Cardiac muscle cell (in vitro differentiated cells and primary cell): Measurements from ENCODE around the gene PSEN2. TPM values are rescaled to one million over a fixed set of nuclear protein-coding genes. Genes with fewer than 3 reads are reported as not detected.

Experiments used
- DNase-seq, 2 donors: peaks; one replicate each; pipeline versions ENCODE4 v3.0.0 to v3.0.0-alpha.2; 2010 to 2017; ENCODE audit warnings: low read depth in 1 of 2, low spot score in 1 of 2
- H3K27ac ChIP-seq: fragments of 200-600 bp; sonication (generic); 2 replicates; pipeline ENCODE4 v1.5.1; 2016
- H3K27me3 ChIP-seq: fragments of 200-600 bp; sonication (generic); 2 replicates; pipeline ENCODE4 v1.6.0; 2016; ENCODE audit warnings: control low read depth
- H3K36me3 ChIP-seq: fragments of 200-600 bp; sonication (generic); 2 replicates; pipeline ENCODE4 v1.5.1; 2016; ENCODE audit warnings: control low read depth
- H3K4me1 ChIP-seq: fragments of 200-600 bp; sonication (generic); 2 replicates; pipeline ENCODE4 v1.8.1; 2017; ENCODE audit warnings: low read depth, mild to moderate bottlenecking, mixed run types
- H3K4me3 ChIP-seq: fragments of 200-600 bp; sonication (generic); 2 replicates; pipeline ENCODE4 v1.5.1; 2016; ENCODE audit warnings: mild to moderate bottlenecking
- H3K9me3 ChIP-seq: fragments of 200-600 bp; sonication (generic); 2 replicates; pipeline ENCODE4 v1.5.1; 2017; ENCODE audit warnings: low read depth, mild to moderate bottlenecking, control low read depth
- polyA plus RNA-seq: library from polyadenylated mRNA; unstranded; fragments of >200 nt; fragmentation: Nextera tagmentation; extraction: Ambion mirVana; gene quantifications from 2 replicates; pipeline ENCODE4 v1.2.1, GENCODE V29; 2016
- total RNA-seq: library from RNA; depleted of rRNA; stranded (reverse); fragments of >200 nt; gene quantifications from 2 replicates; pipeline ENCODE4 v1.2.3, GENCODE V29; 2016
- TF ChIP-seq, protein P1 (sequence below): IDR thresholded peaks from 2 replicates; pipeline ENCODE4 v1.5.1; 2012; ENCODE audit warnings: low read depth, mild to moderate bottlenecking, low read length

Gene PSEN2
- total and polyA plus RNA-seq, 2 experiments from 2014 or later: 31.1 to 41.3 TPM

DNA sequence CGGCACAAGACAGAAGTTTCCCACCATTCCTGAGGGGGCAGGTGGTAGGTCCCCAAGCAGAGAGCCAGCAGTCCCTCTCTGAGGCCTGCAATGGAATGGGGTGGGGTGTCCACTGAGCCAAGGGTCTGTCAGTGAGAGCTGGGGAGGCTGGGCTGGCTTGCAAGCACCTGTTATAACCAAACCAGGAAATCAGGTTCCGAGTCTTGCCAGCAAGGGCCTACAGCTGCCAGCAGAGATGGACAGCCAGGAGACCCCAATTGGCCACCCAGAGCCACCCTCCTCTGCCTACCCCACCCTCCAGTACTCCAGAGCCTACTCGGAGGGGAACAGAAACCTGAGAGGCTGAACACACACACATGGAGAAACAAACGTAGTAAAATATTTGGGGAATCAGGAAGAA lies 32.2 kb downstream of the PSEN2 start:
- Histone ChIP-seq H3K27ac (no peak overlapping the region), H3K4me1 (no peaks in the 10 kb centered on the region), H3K4me3 (no peak overlapping the region), H3K36me3 (no peaks in the 10 kb centered on the region), H3K27me3 (no peaks in the 10 kb centered on the region), H3K9me3 (no peaks in the 10 kb centered on the region)
- DNase-seq: no peak
- TF ChIP-seq, protein P1, sequence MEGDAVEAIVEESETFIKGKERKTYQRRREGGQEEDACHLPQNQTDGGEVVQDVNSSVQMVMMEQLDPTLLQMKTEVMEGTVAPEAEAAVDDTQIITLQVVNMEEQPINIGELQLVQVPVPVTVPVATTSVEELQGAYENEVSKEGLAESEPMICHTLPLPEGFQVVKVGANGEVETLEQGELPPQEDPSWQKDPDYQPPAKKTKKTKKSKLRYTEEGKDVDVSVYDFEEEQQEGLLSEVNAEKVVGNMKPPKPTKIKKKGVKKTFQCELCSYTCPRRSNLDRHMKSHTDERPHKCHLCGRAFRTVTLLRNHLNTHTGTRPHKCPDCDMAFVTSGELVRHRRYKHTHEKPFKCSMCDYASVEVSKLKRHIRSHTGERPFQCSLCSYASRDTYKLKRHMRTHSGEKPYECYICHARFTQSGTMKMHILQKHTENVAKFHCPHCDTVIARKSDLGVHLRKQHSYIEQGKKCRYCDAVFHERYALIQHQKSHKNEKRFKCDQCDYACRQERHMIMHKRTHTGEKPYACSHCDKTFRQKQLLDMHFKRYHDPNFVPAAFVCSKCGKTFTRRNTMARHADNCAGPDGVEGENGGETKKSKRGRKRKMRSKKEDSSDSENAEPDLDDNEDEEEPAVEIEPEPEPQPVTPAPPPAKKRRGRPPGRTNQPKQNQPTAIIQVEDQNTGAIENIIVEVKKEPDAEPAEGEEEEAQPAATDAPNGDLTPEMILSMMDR: no peak

DNA sequence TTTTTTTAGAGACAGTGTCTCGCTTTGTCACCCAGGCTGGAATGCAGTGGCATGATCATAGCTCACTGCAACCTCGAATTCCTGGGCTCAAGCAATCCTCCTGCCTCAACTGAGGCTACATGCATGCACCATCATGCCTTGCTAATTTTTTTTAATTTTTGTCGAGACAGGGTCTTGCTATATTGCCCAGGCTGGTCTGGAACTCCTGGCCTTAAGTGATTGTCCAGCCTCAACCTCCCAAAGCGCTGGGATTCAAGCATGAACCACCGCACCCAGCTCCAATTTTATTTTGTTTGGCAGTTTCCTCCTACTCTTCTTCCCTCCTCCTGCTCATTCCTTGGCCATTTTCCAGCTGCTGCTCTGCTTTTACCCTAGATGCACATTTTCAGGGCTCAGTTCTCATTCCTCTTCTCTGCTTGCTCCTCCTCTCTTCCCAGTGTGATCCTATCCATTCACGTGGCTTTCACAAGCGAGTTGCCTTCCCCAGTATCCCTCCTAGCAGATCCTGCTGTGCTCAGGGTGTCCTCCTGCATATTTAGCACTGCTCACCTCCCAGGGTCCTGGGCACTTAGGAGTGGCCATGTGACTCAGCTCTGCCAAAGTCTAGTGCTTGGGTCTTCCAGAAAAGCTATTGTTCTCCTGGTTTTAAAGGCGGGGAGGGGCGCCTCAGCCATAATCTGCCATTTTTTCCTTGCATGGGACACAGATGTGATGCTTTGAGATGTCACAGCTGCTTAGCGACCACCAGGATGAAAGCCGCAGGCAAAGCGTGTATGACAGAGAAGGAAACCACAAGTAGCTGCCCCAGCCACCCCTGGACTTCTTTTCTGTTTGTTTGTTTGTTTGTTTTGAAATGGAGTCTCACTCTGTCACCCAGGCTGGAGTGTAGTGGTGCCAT lies 33.7 kb downstream of the PSEN2 start:
- DNase-seq: peak in 1 of 2 donors; percentile 90
- no peak overlapping the region for H3K27ac ChIP-seq
- H3K9me3 ChIP-seq: no peaks in the 10 kb centered on the region
- TF ChIP-seq, protein P1: no peak
- no peaks in the 10 kb centered on the region for H3K36me3 ChIP-seq
- H3K27me3 ChIP-seq: no peaks in the 10 kb centered on the region
- H3K4me1 ChIP-seq: no peaks in the 10 kb centered on the region
- no peak overlapping the region for H3K4me3 ChIP-seq

DNA sequence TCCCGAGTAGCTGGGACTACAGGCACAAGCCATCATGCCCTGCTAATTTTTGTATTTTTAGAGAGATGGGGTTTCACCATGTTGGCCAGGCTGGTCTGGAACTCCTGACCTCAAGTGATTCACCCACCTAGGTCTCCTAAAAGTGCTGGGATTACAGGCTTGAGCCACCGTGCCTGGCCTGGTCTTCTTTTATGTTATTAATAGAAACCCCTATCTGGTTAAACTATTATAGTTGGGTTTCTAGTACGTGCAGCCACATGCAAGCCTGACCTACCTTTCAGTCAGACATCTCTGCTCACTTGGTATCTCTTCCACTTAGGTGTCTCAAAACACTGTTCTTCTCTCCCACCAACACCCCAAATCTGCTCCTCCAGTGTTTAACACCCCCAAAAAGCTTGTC lies 34.4 kb downstream of the PSEN2 start:
- Histone ChIP-seq H3K27ac (no peak overlapping the region), H3K4me3 (no peak overlapping the region), H3K4me1 (no peaks in the 10 kb centered on the region), H3K9me3 (no peaks in the 10 kb centered on the region), H3K36me3 (no peaks in the 10 kb centered on the region), H3K27me3 (no peaks in the 10 kb centered on the region)
- DNase-seq: no peak
- TF ChIP-seq, protein P1: no peak

GRCh38 chr1:226908419-226908818 lies 38.0 kb downstream of the PSEN2 start:
- H3K27ac ChIP-seq: no peak overlapping the region
- DNase-seq: no peak
- no peaks in the 10 kb centered on the region for H3K27me3 ChIP-seq
- H3K4me1 ChIP-seq: no peaks in the 10 kb centered on the region
- no peak overlapping the region for H3K4me3 ChIP-seq
- no peaks in the 10 kb centered on the region for H3K9me3 ChIP-seq
- H3K36me3 ChIP-seq: no peaks in the 10 kb centered on the region
- TF ChIP-seq, protein P1: no peak

DNA sequence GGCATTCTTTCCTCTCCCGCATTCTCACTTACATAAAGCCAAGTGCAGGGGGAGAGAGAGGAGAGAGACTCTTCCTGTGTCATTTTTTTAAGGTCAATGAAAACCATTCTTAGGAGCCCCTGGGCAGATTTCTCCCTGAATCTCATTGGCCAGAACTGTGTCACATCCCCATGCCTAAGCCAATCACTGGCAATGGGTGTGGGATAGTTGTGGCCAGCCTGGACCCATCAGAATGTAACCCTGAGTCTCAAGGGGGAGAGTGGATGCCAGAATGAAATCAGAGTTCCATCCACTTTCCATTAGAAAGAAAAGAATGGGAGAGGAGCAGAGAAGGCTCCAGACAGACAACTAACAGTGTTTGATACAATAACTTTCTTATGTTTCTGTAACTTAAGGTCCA lies 38.5 kb downstream of the PSEN2 start:
- TF ChIP-seq, protein P1: no peak
- Histone ChIP-seq H3K4me3 (no peak overlapping the region), H3K27me3 (no peaks in the 10 kb centered on the region), H3K27ac (no peak overlapping the region), H3K4me1 (no peaks in the 10 kb centered on the region), H3K9me3 (no peaks in the 10 kb centered on the region), H3K36me3 (no peaks in the 10 kb centered on the region)
- DNase-seq: peak in 1 of 2 donors; percentile 12
